Brain microvascular endothelial cell (primary cell): ENCODE results near the gene APLP1.
A peak's percentile ranks its signal among the peaks of the same experiment; 100 is the strongest.

Source experiments
- DNase-seq: peaks from one replicate; pipeline ENCODE4 v3.0.0-alpha.2; 2020
- H3K27ac ChIP-seq: fragments of 250-450 bp; sonication (Bioruptor Pico); 2 replicates; pipeline ENCODE4 v1.5.1; 2020; ENCODE audit warnings: mild to moderate bottlenecking, moderate library complexity
- H3K27me3 ChIP-seq: fragments of 250-450 bp; sonication (Bioruptor Pico); replicated peaks from 2 replicates; pipeline ENCODE4 v1.5.1; 2020; ENCODE audit warnings: mild to moderate bottlenecking
- H3K36me3 ChIP-seq: fragments of 250-450 bp; sonication (Bioruptor Pico); replicated peaks from 2 replicates; pipeline ENCODE4 v1.5.1; 2020; ENCODE audit warnings: mild to moderate bottlenecking
- H3K4me3 ChIP-seq: 2 replicates; pipeline ENCODE4 v1.5.1; 2011; ENCODE audit warnings: low read depth, mild to moderate bottlenecking, control low read depth, low read length, moderate library complexity
- CTCF ChIP-seq: IDR thresholded peaks from 2 replicates; pipeline ENCODE4 v1.5.1; 2011; ENCODE audit warnings: low read depth, mild to moderate bottlenecking, moderate library complexity, low read length, control low read depth, inconsistent platforms; ENCODE audit errors: missing control alignments
- in situ Hi-C: cut with HindIII; loops from 2 replicates; pipeline ENCODE4 v1.10.0; 2017; ENCODE audit warnings: low sequenced_read_pairs, low pct_ligation_motif_present

The APLP1 gene

GRCh38 chr19:35871611-35872010 is 3.2 kb downstream of the APLP1 start:
- Histone ChIP-seq H3K36me3 (no peaks in the 10 kb centered on the region), H3K27me3 (peaks cover 5% of the 10 kb centered on the region), H3K27ac (no peak overlapping the region), H3K4me3 (no peak overlapping the region)
- no peak for TF ChIP-seq CTCF
- in situ Hi-C loops = no loop called here
- DNase-seq = no peak

- in situ Hi-C loops = no loop called here
- Histone ChIP-seq H3K4me3 (no peak overlapping the region), H3K36me3 (no peaks in the 10 kb centered on the region), H3K27me3 (peaks cover 5% of the 10 kb centered on the region), H3K27ac (no peak overlapping the region)
- no peak for DNase-seq
- TF ChIP-seq CTCF = no peak
These were observed 3.8 kb downstream of the APLP1 start for GRCh38 chr19:35872180-35872579.

- H3K4me3 ChIP-seq = no peak overlapping the region
- no peak for TF ChIP-seq CTCF
- in situ Hi-C loops = no loop called here
These were observed 6.1 kb downstream of the APLP1 start for GRCh38 chr19:35874392-35874930.

GRCh38 chr19:35879068-35879467 is 10.7 kb downstream of the APLP1 start:
- no peak for DNase-seq
- H3K27me3 ChIP-seq = no peaks in the 10 kb centered on the region
- in situ Hi-C loops = no loop called here
- no peaks in the 10 kb centered on the region for H3K36me3 ChIP-seq
- H3K4me3 ChIP-seq = no peak overlapping the region
- no peak for TF ChIP-seq CTCF
- H3K27ac ChIP-seq = no peak overlapping the region

More at GRCh38 chr19:35874392-35874930, 6.1 kb downstream of the APLP1 start:
- Histone ChIP-seq H3K36me3 (no peaks in the 10 kb centered on the region), H3K27me3 (no peaks in the 10 kb centered on the region), H3K27ac (no peak overlapping the region)
- no peak for DNase-seq

- DNase-seq = peak; percentile 88
- in situ Hi-C loops = no loop called here
- no peak for TF ChIP-seq CTCF
- no peaks in the 10 kb centered on the region for H3K27me3 ChIP-seq
- no peaks in the 10 kb centered on the region for H3K36me3 ChIP-seq
- no peak overlapping the region for H3K4me3 ChIP-seq
- H3K27ac ChIP-seq = no peak overlapping the region
These were observed 11.5 kb downstream of the APLP1 start for GRCh38 chr19:35879770-35880317.

- H3K27ac ChIP-seq = no peak overlapping the region
- H3K4me3 ChIP-seq = no peak overlapping the region
- peak; percentile 52 for TF ChIP-seq CTCF
- H3K27me3 ChIP-seq = no peaks in the 10 kb centered on the region
- DNase-seq = peak; percentile 76
- no peaks in the 10 kb centered on the region for H3K36me3 ChIP-seq
- in situ Hi-C loops = no loop called here
These were observed 13.9 kb downstream of the APLP1 start for GRCh38 chr19:35882114-35882832.
